Activated CD4-positive, alpha-beta memory T cell treated with anti-CD3 and anti-CD28 coated beads for 36 hours (primary cell): ENCODE data around the gene SMURF1. TPM values are rescaled to one million over a fixed set of nuclear protein-coding genes. Genes with fewer than 3 reads are reported as not detected.
"Not testable (repeated sequence)": the region's sequence is repeated elsewhere in the genome, so short reads cannot be mapped to it uniquely, and the experiment has no call there.

Experiments
- CTCF ChIA-PET: fragments of 350-600 bp; sonication (Branson Sonifier 250); formaldehyde crosslinking; loops from one replicate; lab custom pipeline; 2021; ENCODE audit warnings: antibody characterized with exemption, inconsistent platforms; lab: Charles Lee
- POLR2A ChIA-PET: fragments of 350-600 bp; sonication (Branson Sonifier 250); formaldehyde crosslinking; loops from one replicate; lab custom pipeline; 2021; ENCODE audit warnings: antibody characterized with exemption; lab: Charles Lee
- DNase-seq: peaks from one replicate; pipeline ENCODE4 v3.0.0-alpha.2; 2020
- H3K27ac Mint-ChIP-seq: one replicate; pipeline ENCODE4 v1.8.0; 2021; ENCODE audit warnings: mixed read lengths
- H3K27me3 Mint-ChIP-seq: one replicate; pipeline ENCODE4 v1.8.0; 2021; ENCODE audit warnings: mixed read lengths
- H3K36me3 Mint-ChIP-seq: one replicate; pipeline ENCODE4 v1.8.0; 2021; ENCODE audit warnings: mixed read lengths
- H3K4me1 Mint-ChIP-seq: one replicate; pipeline ENCODE4 v1.8.0; 2021; ENCODE audit warnings: low read depth, mixed read lengths
- H3K4me3 Mint-ChIP-seq: one replicate; pipeline ENCODE4 v1.8.0; 2021; ENCODE audit warnings: mild to moderate bottlenecking, mixed read lengths
- H3K9me3 Mint-ChIP-seq: one replicate; pipeline ENCODE4 v1.8.0; 2021; ENCODE audit warnings: mixed read lengths
- intact Hi-C: fragments of 100-400 bp; cut with micrococcal nuclease; formaldehyde crosslinking; loops from one replicate; pipeline ENCODE4 v1.15.1; 2023
- total RNA-seq, 2 experiments: library from RNA; stranded (reverse); gene quantifications; one replicate each; pipeline ENCODE4 v1.2.3, GENCODE V29; 2021

Gene SMURF1
- total RNA-seq, 2 experiments from 2014 or later: 14.0 to 16.2 TPM

DNA sequence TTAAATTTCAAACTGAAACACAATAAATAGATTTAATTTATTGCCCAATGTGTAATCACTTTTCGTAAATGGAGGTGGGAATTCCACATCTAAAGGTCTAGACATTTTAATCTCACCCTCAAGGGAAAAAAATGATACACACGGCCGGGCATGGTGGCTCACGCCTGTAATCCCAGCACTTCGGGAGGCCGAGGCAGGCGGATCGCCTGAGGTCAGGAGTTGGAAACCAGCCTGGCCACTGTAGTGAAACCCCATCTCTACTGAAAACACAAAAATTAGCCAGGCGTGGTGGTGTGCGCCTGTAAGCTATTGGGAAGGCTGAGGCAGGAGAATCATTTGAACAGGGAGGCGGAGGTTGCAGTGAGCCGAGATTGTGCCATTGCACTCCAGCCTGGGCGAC is 42.4 kb downstream of the SMURF1 start:
- H3K27me3 Mint-ChIP-seq, POLR2A ChIA-PET, H3K4me3 Mint-ChIP-seq, H3K27ac Mint-ChIP-seq, CTCF ChIA-PET, DNase-seq, intact Hi-C loops: not testable (repeated sequence)
- Mint-ChIP-seq H3K4me1 (peaks cover 68% of the 10 kb centered on the region), H3K9me3 (peaks cover 29% of the 10 kb centered on the region), H3K36me3 (peaks cover 27% of the 10 kb centered on the region)

DNA sequence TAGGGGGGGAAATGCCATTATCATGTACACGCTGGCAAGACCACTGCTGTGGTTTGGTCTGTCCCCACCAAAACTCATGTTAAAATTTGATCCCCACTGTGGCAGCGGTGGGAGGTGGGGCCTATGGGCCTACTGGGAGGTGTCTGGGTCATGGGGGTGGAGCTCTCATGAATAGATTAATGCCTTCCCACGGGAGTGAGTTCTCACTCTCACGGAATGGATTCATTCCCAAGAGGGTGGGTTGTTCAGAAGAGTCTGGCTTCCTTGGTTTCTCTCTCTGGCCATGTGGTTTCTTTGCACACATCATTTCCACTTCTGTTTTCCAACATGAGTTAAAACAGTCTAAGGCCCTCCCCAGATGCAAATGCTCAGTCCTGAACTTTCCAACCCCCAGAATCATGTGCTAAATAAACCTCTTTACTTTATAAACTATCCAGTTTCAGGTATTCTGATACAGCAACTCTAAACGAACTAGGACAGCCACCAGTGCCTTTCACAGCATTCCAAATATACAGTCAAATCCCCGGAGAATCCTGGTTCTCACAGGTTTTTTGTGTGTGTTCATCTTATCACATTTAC is 44.3 kb downstream of the SMURF1 start:
- CTCF ChIA-PET: no interaction called here
- intact Hi-C loops: no loop called here
- H3K36me3 Mint-ChIP-seq: peaks cover 27% of the 10 kb centered on the region
- no peak overlapping the region for H3K4me3 Mint-ChIP-seq
- POLR2A ChIA-PET: no interaction called here
- H3K27me3 Mint-ChIP-seq: no peaks in the 10 kb centered on the region
- peaks cover 29% of the 10 kb centered on the region for H3K9me3 Mint-ChIP-seq
- no peak overlapping the region for H3K27ac Mint-ChIP-seq
- H3K4me1 Mint-ChIP-seq: peaks cover 63% of the 10 kb centered on the region
- no peak for DNase-seq

DNA sequence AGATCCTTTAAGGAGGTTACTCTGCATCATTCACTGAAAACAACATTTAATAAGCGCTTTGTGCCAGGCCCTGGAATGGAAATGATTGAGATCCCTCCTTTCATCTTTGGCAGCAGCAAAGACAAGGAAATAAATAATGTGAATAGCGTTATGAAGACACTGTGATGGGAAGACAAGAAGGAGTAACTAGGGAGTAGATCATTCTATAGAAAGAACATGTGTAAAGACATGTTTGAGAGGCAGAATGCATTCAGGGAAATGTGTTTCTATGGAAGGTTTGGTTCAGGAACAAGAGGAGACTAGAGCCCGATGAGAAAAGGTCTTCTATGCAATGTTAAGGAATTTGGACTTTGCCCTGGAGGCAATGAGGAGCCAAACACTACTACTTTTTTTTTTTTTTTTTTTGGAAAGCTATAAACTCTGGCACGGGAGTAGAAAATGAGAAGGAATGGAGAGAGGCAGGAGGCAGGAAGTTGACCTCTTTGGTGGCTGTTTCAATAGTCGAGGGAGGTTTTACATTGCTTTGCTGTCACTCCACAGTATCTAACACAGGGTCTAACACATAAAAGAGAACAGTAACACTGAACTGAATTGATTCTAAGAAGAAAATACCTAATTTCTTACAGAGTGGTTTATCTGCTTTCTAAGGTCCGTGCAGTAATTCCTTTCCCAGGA is 44.9 kb downstream of the SMURF1 start:
- ChIA-PET CTCF (no interaction called here), POLR2A (no interaction called here)
- Mint-ChIP-seq H3K36me3 (peaks cover 27% of the 10 kb centered on the region), H3K4me3 (no peak overlapping the region), H3K9me3 (peaks cover 29% of the 10 kb centered on the region), H3K4me1 (peaks cover 63% of the 10 kb centered on the region), H3K27me3 (no peaks in the 10 kb centered on the region), H3K27ac (no peak overlapping the region)
- DNase-seq: no peak
- intact Hi-C loops: no loop called here

DNA sequence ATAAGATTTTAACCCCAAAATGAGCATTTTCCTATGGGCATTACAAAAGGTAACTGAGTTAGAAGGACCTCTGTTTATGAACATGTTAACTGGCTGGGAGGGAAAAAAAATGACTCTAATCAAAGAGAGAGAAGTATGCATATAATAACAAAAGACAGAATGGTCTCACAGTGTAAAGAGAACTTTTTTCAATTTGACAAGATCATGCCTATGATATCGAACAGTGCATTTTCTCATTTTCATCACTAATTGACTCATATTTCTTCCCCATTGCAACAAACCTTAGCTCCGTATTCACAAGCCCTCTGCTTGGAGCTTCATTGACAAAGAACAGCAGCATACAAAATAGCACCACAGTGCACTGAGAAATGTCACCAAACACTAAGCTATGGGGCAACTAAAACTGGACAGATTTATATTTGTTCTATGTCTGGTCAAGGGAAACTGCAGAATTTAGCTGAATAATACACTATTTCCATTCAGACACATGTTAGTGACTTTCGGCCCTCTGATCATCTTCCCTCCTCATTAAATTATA is 45.6 kb downstream of the SMURF1 start:
- DNase-seq: no peak
- Mint-ChIP-seq H3K27me3 (no peaks in the 10 kb centered on the region), H3K9me3 (peaks cover 29% of the 10 kb centered on the region), H3K4me1 (peaks cover 57% of the 10 kb centered on the region), H3K27ac (no peak overlapping the region), H3K36me3 (peaks cover 27% of the 10 kb centered on the region), H3K4me3 (no peak overlapping the region)
- CTCF ChIA-PET: no interaction called here
- POLR2A ChIA-PET: no interaction called here
- intact Hi-C loops: no loop called here

DNA sequence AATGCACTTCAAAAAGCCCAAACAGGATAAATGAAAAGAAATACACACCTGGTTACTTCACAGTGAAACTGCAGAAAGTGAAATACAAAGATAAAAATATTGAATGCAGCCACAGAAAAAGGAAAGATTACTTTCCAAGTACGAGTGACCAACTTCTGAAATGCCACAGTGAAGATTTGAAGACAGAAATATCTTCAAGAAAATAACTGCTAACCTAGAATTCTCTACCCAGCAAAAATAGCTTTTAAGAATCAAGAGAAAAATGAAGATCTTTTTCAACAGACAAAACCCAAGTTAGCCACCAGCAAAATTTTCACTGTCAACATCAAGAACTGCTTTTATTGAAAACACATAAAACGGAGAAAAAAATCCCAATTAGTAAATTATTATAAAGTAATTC is 46.2 kb downstream of the SMURF1 start:
- DNase-seq: no peak
- H3K4me3 Mint-ChIP-seq: no peak overlapping the region
- peaks cover 29% of the 10 kb centered on the region for H3K9me3 Mint-ChIP-seq
- no peaks in the 10 kb centered on the region for H3K27me3 Mint-ChIP-seq
- CTCF ChIA-PET: no interaction called here
- H3K36me3 Mint-ChIP-seq: peaks cover 27% of the 10 kb centered on the region
- intact Hi-C loops: no loop called here
- POLR2A ChIA-PET: no interaction called here
- H3K27ac Mint-ChIP-seq: no peak overlapping the region
- H3K4me1 Mint-ChIP-seq: peaks cover 51% of the 10 kb centered on the region

DNA sequence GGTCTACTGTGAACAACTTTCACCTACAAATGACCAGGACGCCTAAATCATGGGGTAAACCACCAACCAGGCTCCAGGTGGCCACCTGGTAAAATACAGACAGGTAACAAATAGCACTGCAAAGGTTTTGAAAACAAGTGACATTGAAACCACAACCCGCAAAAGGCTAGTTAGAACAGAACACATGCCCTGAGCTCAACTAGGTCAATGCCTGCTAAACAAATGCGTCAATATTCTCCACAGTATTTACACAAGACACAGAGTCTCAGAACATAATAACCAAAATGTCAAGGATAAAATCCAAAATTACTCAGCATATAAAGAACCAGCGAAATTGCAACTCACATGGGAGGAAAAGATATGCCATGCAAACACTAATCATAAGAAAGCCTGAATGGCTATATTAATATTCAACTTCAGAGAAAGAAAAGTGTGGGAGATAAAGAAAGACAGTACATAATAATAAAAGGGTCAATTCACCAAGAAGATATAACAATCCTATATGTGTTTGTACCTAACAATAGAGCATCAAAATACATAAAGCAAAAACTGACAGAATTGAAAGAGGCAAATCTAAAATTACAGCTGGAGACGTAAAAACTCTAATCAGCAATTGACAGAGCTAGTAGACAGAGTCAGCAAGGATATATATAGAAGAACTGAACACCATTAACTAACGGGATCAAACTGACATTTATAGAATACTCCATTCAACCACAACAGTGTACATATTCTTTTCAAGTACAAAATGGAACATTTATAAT is 47.6 kb downstream of the SMURF1 start:
- H3K36me3 Mint-ChIP-seq: peaks cover 27% of the 10 kb centered on the region
- POLR2A ChIA-PET: no interaction called here
- no peak overlapping the region for H3K4me3 Mint-ChIP-seq
- peaks cover 46% of the 10 kb centered on the region for H3K4me1 Mint-ChIP-seq
- intact Hi-C loops: no loop called here
- CTCF ChIA-PET: no interaction called here
- DNase-seq: no peak
- H3K9me3 Mint-ChIP-seq: peaks cover 29% of the 10 kb centered on the region
- H3K27me3 Mint-ChIP-seq: no peaks in the 10 kb centered on the region
- H3K27ac Mint-ChIP-seq: no peak overlapping the region

DNA sequence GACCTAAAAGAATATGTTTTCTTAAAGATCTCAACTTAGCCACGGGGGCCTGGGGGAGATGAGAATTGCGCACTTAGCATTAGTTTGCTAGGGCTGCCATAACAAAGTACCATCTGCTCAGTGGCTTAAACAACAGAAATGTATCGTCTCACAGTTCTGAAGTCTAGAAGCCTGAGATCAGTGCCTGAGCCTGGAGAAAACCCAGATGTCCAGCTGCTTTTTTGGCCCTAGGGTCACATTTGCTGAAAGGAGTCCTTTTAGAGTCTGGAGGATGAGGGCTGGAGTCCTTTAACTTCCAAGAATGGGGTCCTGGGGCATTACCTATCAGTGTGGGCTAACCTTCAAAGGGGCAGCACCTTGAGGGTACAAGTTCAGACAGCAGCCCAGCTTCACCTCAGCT is 48.2 kb downstream of the SMURF1 start:
- H3K36me3 Mint-ChIP-seq: peaks cover 25% of the 10 kb centered on the region
- CTCF ChIA-PET: no interaction called here
- H3K27me3 Mint-ChIP-seq: no peaks in the 10 kb centered on the region
- peaks cover 27% of the 10 kb centered on the region for H3K9me3 Mint-ChIP-seq
- H3K27ac Mint-ChIP-seq: no peak overlapping the region
- H3K4me3 Mint-ChIP-seq: no peak overlapping the region
- intact Hi-C loops: no loop called here
- POLR2A ChIA-PET: no interaction called here
- no peak for DNase-seq
- H3K4me1 Mint-ChIP-seq: peaks cover 43% of the 10 kb centered on the region

DNA sequence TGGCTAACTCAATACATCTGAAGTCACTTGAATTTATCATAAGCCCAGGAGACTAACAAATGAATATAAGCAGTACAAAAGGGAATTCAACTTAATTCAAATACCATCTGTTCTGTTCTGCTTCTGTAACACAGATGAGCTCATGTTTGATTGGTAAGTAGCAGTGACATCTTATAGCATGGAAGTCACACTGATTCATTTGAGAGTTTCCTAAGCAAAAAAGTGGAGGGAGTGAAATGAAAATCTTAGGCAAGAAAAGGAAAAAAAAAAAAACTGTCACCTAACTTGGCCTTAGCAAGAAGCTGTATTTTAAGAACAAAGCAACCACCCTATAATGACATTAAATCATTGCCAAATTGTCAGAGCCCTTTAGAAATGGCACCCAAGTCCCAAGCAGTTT is 49.5 kb downstream of the SMURF1 start:
- no peak for DNase-seq
- Mint-ChIP-seq H3K4me1 (peaks cover 36% of the 10 kb centered on the region), H3K9me3 (peaks cover 20% of the 10 kb centered on the region), H3K27ac (no peak overlapping the region), H3K27me3 (no peaks in the 10 kb centered on the region), H3K4me3 (no peak overlapping the region), H3K36me3 (peaks cover 16% of the 10 kb centered on the region)
- CTCF ChIA-PET: interaction anchor here (0.7 kb wide), 2 partner anchors 48 to 209 kb away, joined by 3 read pairs; no protein-coding TSS in a partner anchor
- POLR2A ChIA-PET: no interaction called here
- intact Hi-C loops: no loop called here

DNA sequence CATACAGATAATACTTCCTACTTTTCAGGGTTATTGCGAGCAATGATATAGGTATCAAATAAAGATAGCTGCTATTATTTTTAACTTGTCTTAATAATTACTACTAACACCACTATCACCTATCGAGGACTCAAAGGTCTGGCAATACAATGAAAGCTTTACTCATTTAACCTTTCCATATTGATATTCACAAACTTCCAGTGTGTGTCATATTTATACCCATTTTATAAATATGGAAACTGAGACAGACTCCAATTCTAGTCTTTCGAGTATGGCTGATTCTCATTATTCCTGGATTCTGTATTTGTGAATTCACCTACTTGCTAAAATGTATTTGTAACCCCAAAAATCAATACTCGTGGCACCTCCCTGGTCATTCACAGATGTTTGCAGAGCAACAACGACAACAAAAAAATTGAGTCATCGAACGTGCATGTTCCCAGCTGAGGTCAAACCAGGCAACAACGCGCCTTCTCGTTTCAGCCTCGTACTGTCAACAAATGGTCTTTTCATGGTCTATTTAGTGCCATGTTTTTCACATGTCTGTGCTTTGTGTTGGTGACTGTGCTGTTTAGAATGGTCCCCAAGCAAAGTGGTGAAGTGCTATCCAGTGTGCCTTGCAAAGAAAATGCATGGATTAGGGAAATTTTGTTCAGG is 51.7 kb downstream of the SMURF1 start:
- ChIA-PET CTCF (no interaction called here), POLR2A (no interaction called here)
- peaks cover 2% of the 10 kb centered on the region for H3K9me3 Mint-ChIP-seq
- H3K36me3 Mint-ChIP-seq: peaks cover 7% of the 10 kb centered on the region
- no peak for DNase-seq
- intact Hi-C loops: no loop called here
- peaks cover 22% of the 10 kb centered on the region for H3K4me1 Mint-ChIP-seq
- H3K4me3 Mint-ChIP-seq: no peak overlapping the region
- H3K27me3 Mint-ChIP-seq: no peaks in the 10 kb centered on the region
- no peak overlapping the region for H3K27ac Mint-ChIP-seq

DNA sequence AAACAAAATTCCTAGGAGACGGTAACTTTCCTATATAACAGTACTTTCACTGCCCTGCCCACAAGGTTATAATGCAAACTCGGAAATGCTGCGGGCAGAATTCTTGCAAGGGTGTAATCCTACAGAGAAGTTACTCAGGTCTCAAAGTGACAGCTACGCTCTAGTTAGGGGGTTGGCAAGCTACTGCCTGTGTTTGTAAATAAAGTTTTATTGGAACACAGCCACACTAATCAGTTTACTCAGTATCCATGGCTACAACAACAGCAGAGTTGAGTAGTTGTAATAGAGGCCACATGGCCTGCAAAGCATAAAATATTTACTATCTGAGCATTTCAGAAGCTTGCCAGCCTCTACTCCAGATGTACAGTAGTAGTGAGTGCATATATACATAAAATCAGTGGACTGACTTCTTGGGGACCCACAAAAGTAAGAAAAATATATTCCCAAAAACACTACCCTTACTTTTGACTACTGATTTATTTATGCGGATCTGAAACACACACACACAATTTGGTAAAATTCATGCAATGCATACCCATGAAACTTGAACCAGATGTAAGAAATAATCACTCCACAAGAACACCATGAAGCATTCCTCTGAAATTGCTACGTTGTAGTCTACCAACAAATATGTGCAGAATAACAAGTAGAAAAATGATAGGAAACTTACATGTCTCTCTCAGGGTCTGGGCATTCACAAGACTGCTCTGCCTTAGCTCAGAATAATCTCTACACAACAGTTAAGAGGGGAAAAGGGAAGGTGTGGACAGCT is 53.0 kb downstream of the SMURF1 start:
- DNase-seq: no peak
- Mint-ChIP-seq H3K27me3 (no peaks in the 10 kb centered on the region), H3K4me3 (no peak overlapping the region), H3K4me1 (peaks cover 13% of the 10 kb centered on the region), H3K9me3 (peaks cover 5% of the 10 kb centered on the region), H3K36me3 (peaks cover 10% of the 10 kb centered on the region), H3K27ac (no peak overlapping the region)
- CTCF ChIA-PET: no interaction called here
- POLR2A ChIA-PET: no interaction called here
- intact Hi-C loops: no loop called here

DNA sequence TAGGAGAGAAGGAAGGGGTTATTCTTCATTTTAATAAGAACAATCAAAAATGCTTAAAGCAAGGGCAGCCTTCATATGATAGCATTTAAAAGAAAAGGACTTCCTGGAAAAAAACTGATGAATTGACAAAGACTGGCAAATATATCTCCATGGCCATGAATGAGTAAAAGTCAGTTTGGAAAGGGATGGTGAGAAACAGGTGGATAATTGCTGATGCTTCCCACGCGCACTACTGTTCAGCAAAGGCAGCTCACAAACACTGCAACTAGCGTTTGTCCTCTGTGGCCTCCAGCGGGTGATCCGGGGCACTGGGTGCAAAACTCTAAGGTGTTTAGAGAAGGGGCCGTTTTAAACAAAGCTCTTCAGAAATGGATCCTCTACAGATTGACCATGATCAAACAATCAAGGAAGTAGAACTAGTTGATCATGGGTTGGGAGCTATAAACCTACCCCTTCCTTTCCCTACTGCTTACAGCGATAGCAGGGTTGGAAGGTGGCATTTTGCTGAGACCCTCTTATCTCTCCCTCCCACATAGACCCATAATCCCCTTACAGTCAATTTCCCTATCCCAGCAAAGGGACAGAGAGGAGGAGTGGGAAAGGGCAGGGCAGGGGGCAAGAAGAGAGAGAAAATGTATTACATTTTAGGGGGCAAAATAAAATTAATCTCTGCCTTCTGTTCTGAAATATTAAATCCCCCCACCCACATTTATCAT is 53.8 kb downstream of the SMURF1 start:
- Mint-ChIP-seq H3K4me1 (peaks cover 13% of the 10 kb centered on the region), H3K27me3 (no peaks in the 10 kb centered on the region), H3K27ac (no peak overlapping the region), H3K36me3 (peaks cover 10% of the 10 kb centered on the region), H3K4me3 (no peak overlapping the region), H3K9me3 (peaks cover 5% of the 10 kb centered on the region)
- CTCF ChIA-PET: no interaction called here
- intact Hi-C loops: no loop called here
- no peak for DNase-seq
- POLR2A ChIA-PET: no interaction called here
